Ishikawa (cell line): Measurements from ENCODE around the gene KIAA0825.

Source experiments
- CEBPB ChIP-seq: IDR thresholded peaks from 2 replicates; pipeline ENCODE4 v1.6.1; 2012
- CREB1 ChIP-seq: IDR thresholded peaks from 2 replicates; pipeline ENCODE4 v1.6.1; 2012; ENCODE audit warnings: low read depth
- EGR1 ChIP-seq: IDR thresholded peaks from 2 replicates; pipeline ENCODE4 v1.6.1; 2012
- EP300 ChIP-seq: IDR thresholded peaks from 2 replicates; pipeline ENCODE4 v1.6.1; 2012; ENCODE audit warnings: borderline replicate concordance
- FOXM1 ChIP-seq: IDR thresholded peaks from 2 replicates; pipeline ENCODE4 v1.6.1; 2012; ENCODE audit warnings: low read depth, borderline replicate concordance
- NFIC ChIP-seq: IDR thresholded peaks from 2 replicates; pipeline ENCODE4 v1.6.1; 2012
- RAD21 ChIP-seq: IDR thresholded peaks from 2 replicates; pipeline ENCODE4 v1.6.1; 2012; ENCODE audit warnings: low read depth
- TAF1 ChIP-seq: IDR thresholded peaks from 2 replicates; pipeline ENCODE4 v1.6.1; 2012; ENCODE audit warnings: low read depth, mild to moderate bottlenecking
- TCF12 ChIP-seq: IDR thresholded peaks from 2 replicates; pipeline ENCODE4 v1.6.1; 2012; ENCODE audit warnings: low read depth
- TEAD4 ChIP-seq: IDR thresholded peaks from 2 replicates; pipeline ENCODE4 v1.6.1; 2012
- USF1 ChIP-seq: IDR thresholded peaks from 2 replicates; pipeline ENCODE4 v1.6.1; 2012
- YY1 ChIP-seq: IDR thresholded peaks from 2 replicates; pipeline ENCODE4 v1.6.1; 2012; ENCODE audit warnings: low read depth
- ZBTB7A ChIP-seq: IDR thresholded peaks from 2 replicates; pipeline ENCODE4 v1.6.1; 2012; ENCODE audit warnings: low read depth
- TF ChIP-seq, protein P1 (sequence below): IDR thresholded peaks from 2 replicates; pipeline ENCODE4 v1.6.1; 2012; ENCODE audit warnings: low read depth, mild to moderate bottlenecking
- TF ChIP-seq, protein P2 (sequence below): IDR thresholded peaks from 2 replicates; pipeline ENCODE4 v1.6.1; 2012

The KIAA0825 gene

GRCh38 chr5:94239266-94239665, 379.1 kb downstream of the KIAA0825 start:
- no peak for TF ChIP-seq ZBTB7A
- TF ChIP-seq TCF12: no peak
- no peak for TF ChIP-seq EGR1
- no peak for TF ChIP-seq USF1
- TF ChIP-seq, protein P1, sequence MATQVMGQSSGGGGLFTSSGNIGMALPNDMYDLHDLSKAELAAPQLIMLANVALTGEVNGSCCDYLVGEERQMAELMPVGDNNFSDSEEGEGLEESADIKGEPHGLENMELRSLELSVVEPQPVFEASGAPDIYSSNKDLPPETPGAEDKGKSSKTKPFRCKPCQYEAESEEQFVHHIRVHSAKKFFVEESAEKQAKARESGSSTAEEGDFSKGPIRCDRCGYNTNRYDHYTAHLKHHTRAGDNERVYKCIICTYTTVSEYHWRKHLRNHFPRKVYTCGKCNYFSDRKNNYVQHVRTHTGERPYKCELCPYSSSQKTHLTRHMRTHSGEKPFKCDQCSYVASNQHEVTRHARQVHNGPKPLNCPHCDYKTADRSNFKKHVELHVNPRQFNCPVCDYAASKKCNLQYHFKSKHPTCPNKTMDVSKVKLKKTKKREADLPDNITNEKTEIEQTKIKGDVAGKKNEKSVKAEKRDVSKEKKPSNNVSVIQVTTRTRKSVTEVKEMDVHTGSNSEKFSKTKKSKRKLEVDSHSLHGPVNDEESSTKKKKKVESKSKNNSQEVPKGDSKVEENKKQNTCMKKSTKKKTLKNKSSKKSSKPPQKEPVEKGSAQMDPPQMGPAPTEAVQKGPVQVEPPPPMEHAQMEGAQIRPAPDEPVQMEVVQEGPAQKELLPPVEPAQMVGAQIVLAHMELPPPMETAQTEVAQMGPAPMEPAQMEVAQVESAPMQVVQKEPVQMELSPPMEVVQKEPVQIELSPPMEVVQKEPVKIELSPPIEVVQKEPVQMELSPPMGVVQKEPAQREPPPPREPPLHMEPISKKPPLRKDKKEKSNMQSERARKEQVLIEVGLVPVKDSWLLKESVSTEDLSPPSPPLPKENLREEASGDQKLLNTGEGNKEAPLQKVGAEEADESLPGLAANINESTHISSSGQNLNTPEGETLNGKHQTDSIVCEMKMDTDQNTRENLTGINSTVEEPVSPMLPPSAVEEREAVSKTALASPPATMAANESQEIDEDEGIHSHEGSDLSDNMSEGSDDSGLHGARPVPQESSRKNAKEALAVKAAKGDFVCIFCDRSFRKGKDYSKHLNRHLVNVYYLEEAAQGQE: no peak
- TF ChIP-seq, protein P2, sequence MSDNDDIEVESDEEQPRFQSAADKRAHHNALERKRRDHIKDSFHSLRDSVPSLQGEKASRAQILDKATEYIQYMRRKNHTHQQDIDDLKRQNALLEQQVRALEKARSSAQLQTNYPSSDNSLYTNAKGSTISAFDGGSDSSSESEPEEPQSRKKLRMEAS: no peak
- TF ChIP-seq CEBPB: no peak
- no peak for TF ChIP-seq EP300
- TF ChIP-seq RAD21: no peak
- no peak for TF ChIP-seq CREB1
- no peak for TF ChIP-seq TEAD4
- no peak for TF ChIP-seq NFIC
- TF ChIP-seq YY1: no peak
- TF ChIP-seq TAF1: no peak
- no peak for TF ChIP-seq FOXM1

DNA sequence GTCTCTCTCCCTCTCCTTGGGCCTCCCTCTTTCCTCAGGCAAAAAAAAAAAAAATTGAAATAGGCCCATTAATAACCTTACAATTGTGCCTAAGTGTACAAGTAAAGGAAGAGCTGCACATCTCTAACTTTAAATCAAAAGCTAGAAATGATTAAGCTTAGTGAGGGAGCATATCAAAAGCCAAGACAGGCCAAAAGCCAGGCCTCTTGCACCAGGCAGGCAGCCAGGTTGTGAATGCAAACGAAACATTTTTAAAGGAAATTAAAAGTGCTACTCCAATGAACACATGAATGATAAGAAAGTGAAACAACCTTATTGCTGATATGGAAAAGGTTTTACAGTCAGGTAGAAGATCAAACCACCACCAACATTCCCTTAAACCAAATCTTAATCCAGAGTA, 383.4 kb downstream of the KIAA0825 start:
- TF ChIP-seq, protein P2: no peak
- TF ChIP-seq CREB1: no peak
- no peak for TF ChIP-seq USF1
- no peak for TF ChIP-seq TEAD4
- TF ChIP-seq ZBTB7A: no peak
- TF ChIP-seq CEBPB: no peak
- TF ChIP-seq FOXM1: no peak
- TF ChIP-seq EGR1: no peak
- TF ChIP-seq, protein P1: no peak
- TF ChIP-seq TCF12: no peak
- no peak for TF ChIP-seq NFIC
- TF ChIP-seq EP300: no peak
- no peak for TF ChIP-seq TAF1
- TF ChIP-seq RAD21: no peak
- no peak for TF ChIP-seq YY1

GRCh38 chr5:94228791-94229190, 389.6 kb downstream of the KIAA0825 start:
- TF ChIP-seq NFIC: no peak
- TF ChIP-seq EGR1: no peak
- no peak for TF ChIP-seq YY1
- no peak for TF ChIP-seq TEAD4
- TF ChIP-seq CEBPB: no peak
- no peak for TF ChIP-seq CREB1
- TF ChIP-seq RAD21: no peak
- TF ChIP-seq, protein P2: no peak
- no peak for TF ChIP-seq ZBTB7A
- TF ChIP-seq TAF1: no peak
- TF ChIP-seq, protein P1: no peak
- no peak for TF ChIP-seq EP300
- TF ChIP-seq USF1: no peak
- no peak for TF ChIP-seq FOXM1
- no peak for TF ChIP-seq TCF12

- TF ChIP-seq, protein P2: no peak
- TF ChIP-seq, protein P1: no peak
- TF ChIP-seq EGR1 (no peak), EP300 (no peak), ZBTB7A (no peak), CEBPB (no peak), TAF1 (no peak), TEAD4 (no peak), NFIC (no peak), RAD21 (no peak), TCF12 (no peak), YY1 (no peak), USF1 (no peak)
Measured at GRCh38 chr5:94223235-94223634, 395.2 kb downstream of the KIAA0825 start.
